ENCODE data around the gene DIO1. TPM values are rescaled to one million over a fixed set of nuclear protein-coding genes. Genes with fewer than 3 reads are reported as not detected.
"Not testable (repeated sequence)": the region's sequence is repeated elsewhere in the genome, so short reads cannot be mapped to it uniquely, and the experiment has no call there.

The DIO1 gene
- total RNA-seq (2014; rRNA removed; shearing (Covaris generic)): not detected in 2 replicates

GRCh38 chr1:53893999-53894636, at the start of gene DIO1:
DIO1 (plus strand) TSS chr1:53894187; CDS start chr1:53894211, 24 bp downstream.
- DNase-seq (ENCODE audit: low read depth): no peak

- no peak for DNase-seq (ENCODE audit: low read depth)
These were observed 46.0 kb upstream of the DIO1 start for GRCh38 chr1:53847980-53848379.

- no peak for DNase-seq (ENCODE audit: low read depth)
These were observed 43.8 kb upstream of the DIO1 start for GRCh38 chr1:53850082-53850673.

- no peak for DNase-seq (ENCODE audit: low read depth)
These were observed 42.3 kb upstream of the DIO1 start for GRCh38 chr1:53851571-53852285.

- DNase-seq (ENCODE audit: low read depth): peak; percentile 67
These were observed 33.0 kb upstream of the DIO1 start for GRCh38 chr1:53860967-53861411.

- no peak for DNase-seq (ENCODE audit: low read depth)
These were observed 31.5 kb upstream of the DIO1 start for GRCh38 chr1:53862507-53862906.

- no peak for DNase-seq (ENCODE audit: low read depth)
These were observed 25.4 kb upstream of the DIO1 start for GRCh38 chr1:53868565-53868964.

GRCh38 chr1:53869454-53870117, 24.4 kb upstream of the DIO1 start:
- no peak for DNase-seq (ENCODE audit: low read depth)

- no peak for DNase-seq (ENCODE audit: low read depth)
These were observed 22.8 kb upstream of the DIO1 start for GRCh38 chr1:53871221-53871620.

- DNase-seq (ENCODE audit: low read depth): no peak
These were observed 22.1 kb upstream of the DIO1 start for GRCh38 chr1:53871773-53872484.

- DNase-seq (ENCODE audit: low read depth): not testable (repeated sequence)
These were observed 18.8 kb upstream of the DIO1 start for GRCh38 chr1:53875150-53875549.

GRCh38 chr1:53878492-53879105, 15.4 kb upstream of the DIO1 start:
- DNase-seq (ENCODE audit: low read depth): peak; percentile 55

GRCh38 chr1:53881853-53882252, 12.1 kb upstream of the DIO1 start:
- DNase-seq (ENCODE audit: low read depth): not testable (repeated sequence)

- not testable (repeated sequence) for DNase-seq (ENCODE audit: low read depth)
These were observed 10.4 kb upstream of the DIO1 start for GRCh38 chr1:53883600-53883999.

GRCh38 chr1:53888681-53889080, 5.3 kb upstream of the DIO1 start:
- DNase-seq (ENCODE audit: low read depth): no peak

GRCh38 chr1:53889304-53890298, 4.4 kb upstream of the DIO1 start, which contains the start of gene YIPF1:
YIPF1 (minus strand) TSS chr1:53889797; CDS start chr1:53888937, 860 bp downstream.
- peak; percentile 91 for DNase-seq (ENCODE audit: low read depth)

GRCh38 chr1:53890522-53890941, 3.5 kb upstream of the DIO1 start:
- no peak for DNase-seq (ENCODE audit: low read depth)

GRCh38 chr1:53891018-53891417, 3.0 kb upstream of the DIO1 start:
- no peak for DNase-seq (ENCODE audit: low read depth)

GRCh38 chr1:53891678-53892077, 2.3 kb upstream of the DIO1 start:
- peak; percentile 22 for DNase-seq (ENCODE audit: low read depth)

GRCh38 chr1:53892911-53893310, 1.1 kb upstream of the DIO1 start:
- DNase-seq (ENCODE audit: low read depth): no peak
